Dermis blood vessel endothelial cell (primary cell): ENCODE results near the gene TPST1. TPM values are rescaled to one million over a fixed set of nuclear protein-coding genes. Genes with fewer than 3 reads are reported as not detected.
"Not testable (repeated sequence)": the region's sequence is repeated elsewhere in the genome, so short reads cannot be mapped to it uniquely, and the experiment has no call there.

Experiments
- DNase-seq: peaks from one replicate; pipeline ENCODE4 v3.0.0; 2010
- total RNA-seq: library from RNA; depleted of rRNA; stranded (reverse); fragments of >200 nt; gene quantifications from 2 replicates; pipeline ENCODE4 v1.2.3, GENCODE V29; 2014

Gene TPST1
- total RNA-seq, 1 donor from 2014 or later = 42.5 TPM

DNA sequence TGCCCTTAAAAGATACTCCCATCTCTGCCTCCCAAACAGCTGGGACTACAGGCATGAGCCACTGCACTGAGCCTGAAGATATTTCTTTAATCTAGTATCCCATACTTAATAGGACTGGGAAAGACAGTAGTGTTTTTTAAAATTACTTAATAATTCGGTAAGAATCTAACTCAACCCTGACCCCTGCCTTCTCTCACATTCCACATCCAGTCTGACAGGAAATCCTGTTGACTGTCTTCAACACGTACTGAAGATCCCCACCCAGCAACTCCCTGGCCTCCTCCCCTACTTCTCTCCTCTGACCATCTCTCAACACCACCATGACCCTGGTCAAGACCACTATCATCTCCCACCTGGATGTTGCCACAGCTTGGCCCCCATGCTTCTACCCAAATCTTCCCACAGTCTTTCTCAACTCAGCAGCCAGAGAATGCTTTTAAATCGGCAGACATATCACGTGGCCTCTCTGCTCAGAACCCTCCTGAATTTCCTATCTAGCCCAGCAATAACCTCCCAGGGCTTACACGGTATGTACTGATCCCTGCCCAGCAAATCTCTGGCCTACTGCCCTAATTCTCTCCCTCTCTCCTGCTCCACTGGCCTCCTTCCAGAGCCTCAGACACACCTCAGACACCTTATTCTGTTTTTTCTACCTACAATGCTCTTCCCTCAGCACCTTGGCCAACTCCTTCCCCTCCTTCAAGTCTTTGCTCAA is 180.2 kb downstream of the TPST1 start:
- DNase-seq = peak; percentile 30

DNA sequence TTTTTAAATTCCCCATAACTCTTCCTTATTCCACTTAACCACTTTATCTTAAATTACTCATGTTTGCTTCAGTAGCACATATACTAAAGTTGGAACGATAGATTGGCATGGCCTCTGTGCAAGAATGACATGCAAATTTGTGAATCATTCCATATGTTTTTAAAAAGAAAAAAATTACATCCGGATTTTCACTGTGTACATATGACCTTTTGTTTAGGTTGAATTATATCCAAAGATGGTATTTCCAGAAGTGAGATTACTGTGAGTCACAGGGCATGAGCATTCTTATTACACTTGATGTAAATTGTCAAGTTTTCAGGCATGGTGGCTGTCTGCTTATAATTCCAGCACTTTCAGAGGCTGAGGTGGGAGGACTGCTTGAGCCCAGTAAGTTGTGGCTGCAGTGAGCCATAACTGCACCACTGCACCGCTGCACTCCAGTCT is 190.0 kb downstream of the TPST1 start:
- peak; percentile 43 for DNase-seq

DNA sequence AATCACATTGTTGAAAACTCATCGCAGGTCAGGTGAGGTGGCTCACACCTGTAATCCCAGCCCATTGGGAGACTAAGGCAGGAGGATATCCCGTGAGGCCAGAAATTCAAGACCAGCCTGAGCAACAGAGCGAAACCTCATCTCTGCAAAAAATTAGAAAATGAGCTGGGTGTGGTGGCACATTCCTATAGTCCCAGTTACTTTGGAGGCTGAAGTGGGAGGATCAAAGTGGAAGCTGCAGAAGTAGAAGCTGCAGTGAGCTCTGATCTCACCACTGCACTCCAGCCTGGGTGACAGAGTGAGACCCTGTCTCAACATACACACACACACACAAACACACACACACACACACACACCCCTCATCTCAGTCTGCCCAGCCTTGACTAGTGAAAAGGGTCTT is 190.9 kb downstream of the TPST1 start:
- not testable (repeated sequence) for DNase-seq

DNA sequence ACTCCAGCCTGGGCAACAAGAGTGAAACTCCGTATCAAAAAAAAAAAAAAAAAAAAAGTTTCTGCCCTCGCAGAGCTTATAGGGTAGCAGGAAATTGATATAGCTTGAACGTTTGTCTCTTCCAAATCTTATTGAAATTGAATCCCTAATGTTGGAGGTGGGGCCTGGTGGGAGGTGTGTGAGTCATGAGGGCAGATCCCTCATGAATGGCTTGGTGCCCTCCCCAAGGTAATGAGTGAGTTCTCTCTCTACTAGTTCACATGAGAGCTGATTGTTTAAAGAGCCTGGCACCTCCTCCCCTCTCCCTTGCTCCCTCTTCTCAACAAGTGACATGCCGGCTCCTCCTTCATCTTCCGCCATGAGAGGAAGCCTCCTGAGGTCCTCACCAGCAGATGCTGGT is 193.7 kb downstream of the TPST1 start:
- DNase-seq = not testable (repeated sequence)

DNA sequence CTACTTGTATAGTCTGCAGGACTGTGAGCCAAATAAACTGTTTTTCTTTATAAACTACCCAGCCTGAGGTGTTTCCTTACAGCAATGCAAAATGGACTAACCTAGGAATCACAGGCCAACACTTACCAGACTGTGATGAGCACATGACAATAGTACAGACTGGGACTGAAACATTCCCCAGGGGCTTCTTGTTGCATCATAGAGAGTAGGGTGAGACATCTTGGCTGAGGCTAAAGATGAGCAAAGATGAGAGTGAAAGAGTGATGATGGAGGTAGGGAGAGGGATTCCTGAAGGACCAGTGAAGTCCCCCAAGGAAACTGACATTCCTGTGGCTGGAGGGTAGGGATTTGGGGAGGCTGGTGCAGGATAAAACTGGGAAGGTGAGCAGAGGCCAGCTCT is 194.4 kb downstream of the TPST1 start:
- no peak for DNase-seq

DNA sequence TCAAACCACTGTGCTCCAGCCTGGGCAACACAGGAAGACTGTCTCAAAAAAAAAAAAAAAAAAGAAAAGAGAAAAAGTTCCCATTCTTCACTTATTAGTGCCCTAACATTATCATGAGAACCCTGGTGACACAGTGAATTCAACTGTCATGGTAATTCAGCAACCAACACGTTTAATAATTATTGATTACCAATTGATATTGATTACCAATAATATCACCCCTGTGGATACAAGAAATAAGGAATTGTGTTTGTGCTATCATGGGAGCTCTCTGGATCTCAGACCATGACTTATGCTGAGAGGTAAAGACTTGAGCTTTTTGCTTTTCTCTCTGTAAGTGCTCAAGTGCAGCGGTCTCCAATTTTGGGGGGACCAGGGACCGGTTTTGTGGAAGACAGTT is 195.3 kb downstream of the TPST1 start:
- no peak for DNase-seq

DNA sequence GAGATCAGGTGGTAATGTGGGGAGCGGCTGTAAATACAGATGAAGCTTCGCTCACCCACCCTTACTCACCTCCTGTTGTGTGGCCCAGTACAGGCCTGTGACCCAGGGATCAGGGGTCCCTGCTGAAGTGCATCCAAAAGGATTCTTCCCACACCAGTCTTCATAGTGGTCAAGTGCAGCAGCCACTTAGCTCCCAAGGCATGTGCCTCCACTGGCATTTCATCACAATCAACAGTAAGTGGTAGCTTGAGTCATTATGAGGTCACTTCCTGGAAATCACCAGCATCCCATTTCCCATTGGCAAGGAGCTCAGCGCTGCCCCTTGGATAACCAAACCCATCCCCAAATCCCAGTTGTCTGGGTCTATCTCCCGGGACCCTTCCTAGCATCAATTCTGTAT is 196.0 kb downstream of the TPST1 start:
- peak; percentile 25 for DNase-seq

DNA sequence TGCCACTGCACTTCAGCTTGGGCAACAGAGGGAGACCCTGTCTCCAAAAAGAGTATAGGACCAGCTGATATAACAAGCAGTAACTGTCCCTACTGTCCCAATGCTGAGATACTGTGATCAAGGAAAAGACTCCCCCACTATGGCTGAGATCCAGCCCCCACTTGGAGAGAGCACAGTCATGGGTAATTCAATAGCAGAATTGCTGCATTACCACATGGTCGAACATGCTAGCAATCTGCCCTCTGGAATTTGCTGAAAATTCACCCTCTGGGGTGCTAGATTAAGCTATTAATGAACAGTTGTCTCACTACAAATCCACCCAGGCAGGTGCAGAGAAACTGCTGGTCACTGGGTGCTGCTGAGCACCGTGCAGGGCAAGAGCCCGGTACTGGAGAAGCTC is 196.8 kb downstream of the TPST1 start:
- not testable (repeated sequence) for DNase-seq

DNA sequence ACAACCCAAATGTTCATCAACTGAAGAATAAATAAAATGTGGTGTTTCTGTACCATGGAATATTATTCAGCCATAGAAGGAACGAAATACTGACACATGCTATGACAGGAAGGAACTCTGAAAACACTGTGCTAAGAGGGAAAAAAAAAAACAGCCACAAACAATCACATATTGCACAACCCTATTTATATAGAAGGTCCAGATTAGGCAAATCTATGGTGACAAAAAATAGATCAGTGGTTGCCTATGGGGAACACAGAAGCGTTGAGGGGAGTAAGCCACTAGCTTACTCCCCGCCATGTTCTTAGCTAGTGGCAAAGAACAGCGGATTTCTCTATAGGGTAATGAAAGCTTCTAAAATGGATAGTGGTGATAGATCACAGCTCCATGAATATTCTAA is 198.4 kb downstream of the TPST1 start:
- DNase-seq = no peak

DNA sequence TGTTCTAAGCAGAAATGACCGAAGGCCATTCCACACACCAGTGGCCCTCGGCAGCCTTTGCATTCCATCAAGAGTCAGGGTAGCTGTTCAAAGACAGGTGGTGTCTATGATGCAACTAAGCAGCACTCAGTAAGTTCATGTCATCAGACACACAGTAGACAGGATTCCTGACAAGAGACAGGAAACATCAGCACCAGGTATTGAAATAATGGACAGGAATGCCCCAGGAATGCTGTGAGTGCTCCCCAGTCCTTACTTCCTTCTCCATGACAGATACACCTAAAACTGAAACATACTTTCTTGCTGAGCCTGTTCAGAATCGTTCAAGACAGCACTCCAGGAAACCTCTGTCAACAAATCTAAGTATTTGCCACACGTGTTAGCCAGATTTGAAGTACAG is 204.4 kb downstream of the TPST1 start:
- no peak for DNase-seq

Other genes starting within 250 kb of the TPST1 start
- gene GUSB, start 223.1 kb upstream of the TPST1 start, total RNA-seq = 40.2 and 48.1 TPM in 2 replicates
- gene ASL, start 129.5 kb upstream of the TPST1 start, total RNA-seq = 82.4 and 96.9 TPM in 2 replicates
- gene CRCP, start 90.5 kb upstream of the TPST1 start, total RNA-seq = 22.5 and 25.4 TPM in 2 replicates